ENCODE results near the gene DNTTIP2.
"Not testable (repeated sequence)": the region's sequence is repeated elsewhere in the genome, so short reads cannot be mapped to it uniquely, and the experiment has no call there.

The DNTTIP2 gene

GRCh38 chr1:93841771-93842170 lies 37.2 kb downstream of the DNTTIP2 start:
- DNase-seq = no peak

GRCh38 chr1:93840956-93841482 lies 38.0 kb downstream of the DNTTIP2 start:
- DNase-seq = no peak

GRCh38 chr1:93839753-93840152 lies 39.3 kb downstream of the DNTTIP2 start:
- DNase-seq = no peak

- DNase-seq = peak; percentile 21
Measured at GRCh38 chr1:93839307-93839706, 39.7 kb downstream of the DNTTIP2 start.

GRCh38 chr1:93837961-93838360 lies 41.0 kb downstream of the DNTTIP2 start:
- DNase-seq = no peak

- not testable (repeated sequence) for DNase-seq
Measured at GRCh38 chr1:93833293-93833692, 45.7 kb downstream of the DNTTIP2 start.

- DNase-seq = no peak
Measured at GRCh38 chr1:93829061-93829460, 49.9 kb downstream of the DNTTIP2 start.

- DNase-seq = no peak
Measured at GRCh38 chr1:93828367-93828755, 50.6 kb downstream of the DNTTIP2 start.

- DNase-seq = no peak
Measured at GRCh38 chr1:93827633-93828366, 51.2 kb downstream of the DNTTIP2 start.

GRCh38 chr1:93827128-93827527 lies 51.9 kb downstream of the DNTTIP2 start:
- no peak for DNase-seq

GRCh38 chr1:93824834-93825233 lies 54.2 kb downstream of the DNTTIP2 start:
- no peak for DNase-seq

GRCh38 chr1:93822730-93823425 lies 56.1 kb downstream of the DNTTIP2 start:
- DNase-seq = no peak

- DNase-seq = no peak
Measured at GRCh38 chr1:93821423-93822144, 57.4 kb downstream of the DNTTIP2 start.

GRCh38 chr1:93820554-93821422 lies 58.2 kb downstream of the DNTTIP2 start:
- no peak for DNase-seq

- no peak for DNase-seq
Measured at GRCh38 chr1:93818570-93818959, 60.4 kb downstream of the DNTTIP2 start.

GRCh38 chr1:93817819-93818569 lies 61.0 kb downstream of the DNTTIP2 start:
- no peak for DNase-seq

GRCh38 chr1:93816970-93817678 lies 61.9 kb downstream of the DNTTIP2 start:
- peak; percentile 75 for DNase-seq

Measured in OCI-M1 (cell line).